ENCODE measurements around the gene LHX4.
A peak's percentile ranks its signal among the peaks of the same experiment; 100 is the strongest.

LHX4 gene

DNA sequence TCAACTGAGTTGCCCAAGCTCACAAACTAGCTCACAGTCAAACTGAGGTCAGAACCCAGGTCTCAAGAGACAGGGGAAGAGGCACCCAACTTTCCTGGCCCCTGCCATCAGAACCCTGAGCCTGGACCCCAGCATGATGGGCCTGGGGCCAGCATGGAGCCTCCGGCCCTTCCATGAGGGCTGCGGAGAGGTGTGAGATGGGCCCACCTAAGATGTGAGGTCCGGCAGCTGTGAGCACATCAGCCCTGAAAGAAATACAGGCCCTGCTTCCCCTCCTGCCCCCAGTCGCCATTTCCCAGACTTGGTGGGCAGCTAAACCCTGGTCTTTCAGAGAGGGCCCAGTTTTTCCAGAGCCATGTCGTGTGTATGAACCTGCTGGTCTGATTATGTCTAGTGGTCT, 44.8 kb upstream of the LHX4 start:
- no peak for TF ChIP-seq CTCF (IDR thresholded peaks at IDR 0.05; ENCODE audit: low read depth, low read length)

GRCh38 chr1:180185971-180186645, 44.0 kb upstream of the LHX4 start:
- TF ChIP-seq CTCF (IDR thresholded peaks at IDR 0.05; ENCODE audit: low read depth, low read length), result no peak
- H3K4me3 ChIP-seq (ENCODE audit: low read depth, low read length), result no peak overlapping the region

More for the DNA sequence above, 44.8 kb upstream of the LHX4 start:
- H3K4me3 ChIP-seq (ENCODE audit: low read depth, low read length), result no peak overlapping the region

GRCh38 chr1:180186831-180187230, 43.2 kb upstream of the LHX4 start:
- TF ChIP-seq CTCF (IDR thresholded peaks at IDR 0.05; ENCODE audit: low read depth, low read length), result no peak
- H3K4me3 ChIP-seq (ENCODE audit: low read depth, low read length), result no peak overlapping the region

- no peak overlapping the region for H3K4me3 ChIP-seq (ENCODE audit: low read depth, low read length)
- TF ChIP-seq CTCF (IDR thresholded peaks at IDR 0.05; ENCODE audit: low read depth, low read length), result no peak
These were observed 42.4 kb upstream of the LHX4 start for GRCh38 chr1:180187626-180188025.

DNA sequence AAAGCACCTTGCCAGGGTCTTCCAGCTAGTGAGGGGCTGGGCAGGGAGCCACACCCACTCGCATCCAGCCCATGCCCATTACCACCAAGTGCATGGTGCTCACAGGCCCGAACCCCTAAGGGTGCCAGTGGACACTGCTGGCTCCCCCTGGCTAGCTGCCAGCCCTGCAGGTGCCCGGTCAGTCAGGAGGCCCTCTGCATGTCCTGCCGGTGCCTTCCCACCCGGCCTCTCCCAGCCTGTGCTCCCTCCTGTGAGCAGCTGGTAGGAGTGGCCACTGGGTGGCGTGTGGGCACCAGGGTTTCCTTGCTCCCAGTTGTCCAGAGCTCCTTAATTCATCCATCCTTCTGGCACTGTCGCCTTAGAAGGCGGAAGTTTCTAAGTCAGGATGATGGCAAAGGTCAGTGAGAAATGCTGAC, 42.0 kb upstream of the LHX4 start:
- H3K4me3 ChIP-seq (ENCODE audit: low read depth, low read length), result no peak overlapping the region
- peak; percentile 53 for TF ChIP-seq CTCF (IDR thresholded peaks at IDR 0.05; ENCODE audit: low read depth, low read length)

DNA sequence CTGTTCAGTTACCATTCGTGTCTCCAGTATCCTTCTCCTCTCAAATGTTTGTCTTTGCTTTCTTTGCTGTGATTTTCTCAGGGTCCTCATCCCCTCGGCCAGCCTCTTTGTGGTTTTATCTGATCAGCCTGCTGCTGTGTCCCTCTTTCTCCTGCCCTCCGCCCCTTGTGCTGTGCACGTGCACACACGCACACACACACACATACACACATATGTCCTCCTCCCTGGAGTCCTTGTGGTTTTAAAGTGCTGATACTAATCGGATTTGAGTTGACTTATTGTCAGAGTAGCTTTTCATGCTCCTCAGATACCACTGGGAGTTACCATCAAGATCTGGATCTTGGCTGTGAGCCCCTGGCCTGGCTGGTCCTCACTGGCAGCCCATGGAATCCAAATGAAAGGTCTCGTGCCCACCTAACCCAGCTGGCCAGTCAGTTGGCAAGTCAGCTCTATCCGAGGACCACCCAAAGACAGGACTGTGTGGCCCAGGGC, 41.3 kb upstream of the LHX4 start:
- TF ChIP-seq CTCF (IDR thresholded peaks at IDR 0.05; ENCODE audit: low read depth, low read length), result no peak

DNA sequence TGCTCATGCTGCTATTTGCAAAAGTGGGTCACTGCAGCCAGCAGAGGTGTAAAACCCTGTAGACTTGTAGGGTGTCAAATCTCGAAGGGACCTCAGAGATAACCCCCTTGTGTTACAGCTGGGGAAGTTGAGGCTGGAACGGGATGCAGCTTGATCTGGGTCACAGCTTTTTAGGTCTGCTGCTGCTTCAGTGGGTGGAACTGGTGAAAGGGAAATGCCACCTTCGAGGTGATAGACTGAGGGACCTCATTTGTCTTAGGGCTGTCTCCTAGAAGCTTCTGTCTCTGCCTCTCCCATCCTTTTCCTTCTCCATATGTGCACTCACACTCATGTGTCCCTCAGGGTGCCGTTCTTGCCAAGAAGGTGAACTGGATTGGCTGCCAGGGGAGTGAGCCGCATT, 40.0 kb upstream of the LHX4 start:
- no peak overlapping the region for H3K4me3 ChIP-seq (ENCODE audit: low read depth, low read length)
- no peak for TF ChIP-seq CTCF (IDR thresholded peaks at IDR 0.05; ENCODE audit: low read depth, low read length)

More for the DNA sequence above, 41.3 kb upstream of the LHX4 start:
- H3K4me3 ChIP-seq (ENCODE audit: low read depth, low read length), result no peak overlapping the region
